Naive thymus-derived CD8-positive, alpha-beta T cell (primary cell): ENCODE data around the gene PSMB4. TPM values are rescaled to one million over a fixed set of nuclear protein-coding genes. Genes with fewer than 3 reads are reported as not detected.
"Not testable (repeated sequence)": the region's sequence is repeated elsewhere in the genome, so short reads cannot be mapped to it uniquely, and the experiment has no call there.

Experiments
- ATAC-seq, 2 donors: fragments of 150-1000 bp; cut with Tn5 transposase in 1 of 2; sonication (Bioruptor Pico), chemical (Tn5 transposase) in 1 of 2; 1 replicate in 1 of 2; 2 replicates in 1 of 2; pipeline ENCODE4 v1.10.0; 2021; ENCODE audit warnings: mild to moderate bottlenecking in 2 of 2, moderate library complexity in 2 of 2
- POLR2A ChIA-PET: fragments of 350-600 bp; sonication (Branson Sonifier 250); formaldehyde crosslinking; loops from one replicate; lab custom pipeline; 2021; ENCODE audit warnings: antibody characterized with exemption; lab: Charles Lee
- DNase-seq, 10 donors: peaks; one replicate each; pipeline versions ENCODE4 v3.0.0 to v3.0.0-alpha.2; 2020 to 2022
- H3K27ac Mint-ChIP-seq, 10 donors: one replicate each; pipeline ENCODE4 v1.8.0; 2020 to 2022; ENCODE audit warnings: mild to moderate bottlenecking in 10 of 10, mixed read lengths in 10 of 10, moderate library complexity in 4 of 10, inconsistent platforms in 1 of 10
- H3K27me3 Mint-ChIP-seq, 5 donors: one replicate each; pipeline ENCODE4 v1.8.0; 2021 to 2022; ENCODE audit warnings: mixed read lengths in 5 of 5
- H3K36me3 Mint-ChIP-seq, 3 donors: one replicate each; pipeline ENCODE4 v1.8.0; 2020 to 2022; ENCODE audit warnings: mixed read lengths in 3 of 3, mild to moderate bottlenecking in 2 of 3, inconsistent platforms in 1 of 3
- H3K4me1 Mint-ChIP-seq, 4 donors: one replicate each; pipeline ENCODE4 v1.8.0; 2021 to 2022; ENCODE audit warnings: mixed read lengths in 4 of 4
- H3K4me3 Mint-ChIP-seq, 10 donors: one replicate each; pipeline ENCODE4 v1.8.0; 2020 to 2022; ENCODE audit warnings: mild to moderate bottlenecking in 10 of 10, mixed read lengths in 10 of 10, moderate library complexity in 6 of 10, inconsistent platforms in 1 of 10
- H3K9me3 Mint-ChIP-seq, 9 donors: one replicate each; pipeline ENCODE4 v1.8.0; 2020 to 2022; ENCODE audit warnings: mixed read lengths in 9 of 9, mild to moderate bottlenecking in 3 of 9, inconsistent platforms in 1 of 9, moderate library complexity in 1 of 9
- polyA plus RNA-seq, 3 donors: library from polyadenylated mRNA; unstranded; fragments of 300-500 nt; fragmentation: Illumina TruSeq; gene quantifications; one replicate each; pipeline ENCODE4 v1.2.3, GENCODE V29; 2021
- total RNA-seq, 8 experiments: library from RNA in 2 of 8; stranded (reverse) in 2 of 8; gene quantifications; one replicate each; pipeline ENCODE4 v1.2.3 and lab custom pipeline; 2021 to 2026

The PSMB4 gene
- total and polyA plus RNA-seq, 5 experiments from 2014 or later = 47.4 to 230 (median 57.5) TPM

DNA sequence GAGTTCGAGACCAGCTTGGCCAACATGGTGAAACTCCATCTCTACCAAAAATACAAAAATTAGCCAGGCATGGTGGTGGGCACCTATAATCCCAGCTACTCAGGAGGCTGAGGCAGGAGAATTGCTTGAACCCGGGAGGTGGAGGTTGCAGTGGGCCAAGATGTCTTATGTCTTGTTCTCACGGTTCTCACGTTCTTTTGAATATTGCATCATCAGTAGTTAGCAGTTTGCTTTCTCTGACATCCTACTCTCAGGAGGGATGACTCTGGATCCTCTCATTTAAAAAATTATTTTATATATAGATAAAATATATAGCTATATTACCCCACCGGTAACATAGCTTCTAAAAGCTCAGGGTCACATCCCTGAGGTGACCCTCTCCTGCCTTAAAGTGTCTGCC lies 3.1 kb upstream of the PSMB4 start:
- H3K27me3 Mint-ChIP-seq, H3K9me3 Mint-ChIP-seq, ATAC-seq, H3K27ac Mint-ChIP-seq, H3K4me3 Mint-ChIP-seq, POLR2A ChIA-PET, DNase-seq: not testable (repeated sequence)
- peaks cover 15 to 23% (median 21%) of the 10 kb centered on the region in 4 donors for H3K4me1 Mint-ChIP-seq
- peaks cover 0 to 14% (median 6%) of the 10 kb centered on the region in 3 donors for H3K36me3 Mint-ChIP-seq

DNA sequence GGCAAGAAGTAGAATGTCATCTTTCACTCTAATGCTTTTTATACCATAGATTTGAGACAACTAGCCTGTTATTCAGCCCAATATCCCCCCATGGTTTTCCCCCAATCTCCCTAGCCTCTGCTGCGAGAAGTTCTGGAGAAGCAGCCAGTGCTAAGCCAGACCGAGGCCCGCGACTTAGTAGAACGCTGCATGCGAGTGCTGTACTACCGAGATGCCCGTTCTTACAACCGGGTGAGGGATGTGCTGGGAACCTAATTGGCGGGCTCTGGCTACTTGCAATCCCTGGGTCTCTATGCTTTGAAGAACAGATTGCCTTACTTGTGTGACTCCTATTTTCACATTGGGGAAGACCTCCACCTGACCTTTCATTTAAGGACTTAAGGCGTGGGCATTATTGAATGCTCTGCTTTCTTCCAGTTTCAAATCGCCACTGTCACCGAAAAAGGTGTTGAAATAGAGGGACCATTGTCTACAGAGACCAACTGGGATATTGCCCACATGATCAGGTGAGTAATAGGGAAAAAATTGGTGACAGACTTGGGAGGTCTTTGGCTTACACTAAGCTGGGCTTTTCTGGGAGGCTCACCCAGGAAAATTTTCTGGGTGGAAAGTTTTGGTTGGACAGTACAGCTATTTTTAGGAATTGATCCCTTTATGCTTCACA lies 1.9 kb downstream of the PSMB4 start:
- Mint-ChIP-seq H3K27ac (peak overlapping the region; percentile 92 to 100 (median 98)), H3K9me3 (no peaks in the 10 kb centered on the region), H3K36me3 (peaks cover 0 to 59% (median 7%) of the 10 kb centered on the region in 3 donors), H3K4me1 (peaks cover 16 to 27% (median 25%) of the 10 kb centered on the region in 4 donors), H3K27me3 (no peaks in the 10 kb centered on the region), H3K4me3 (peak overlapping the region; percentile 87 to 99 (median 94))
- ATAC-seq (no peak), DNase-seq (no peak)
- POLR2A ChIA-PET = interaction anchor here (0.6 to 3.3 kb wide), 2 partner anchors 17 to 120 kb away, joined by 4 to 12 read pairs; partner anchors contain the start of gene ZNF687

DNA sequence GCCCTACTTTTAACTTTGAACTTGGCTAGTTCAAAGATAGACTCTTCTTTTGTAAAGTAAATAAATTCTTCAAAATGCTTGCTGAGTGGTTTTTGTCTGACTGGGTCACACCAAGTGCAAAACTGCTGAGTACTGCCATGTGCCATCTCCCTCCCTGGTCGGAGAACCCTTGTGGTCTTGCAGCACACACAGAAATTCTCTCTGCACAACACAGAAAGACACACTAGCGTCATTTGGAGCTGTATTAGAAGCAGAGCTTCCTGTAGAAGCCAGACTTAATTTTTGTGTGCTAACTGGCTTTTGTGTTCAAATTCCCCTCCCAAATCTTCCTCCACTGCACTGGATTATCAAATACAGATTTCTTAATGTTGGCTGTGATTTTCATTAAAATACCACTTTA lies 2.5 kb downstream of the PSMB4 start:
- ATAC-seq = no peak
- Mint-ChIP-seq H3K4me3 (peak overlapping the region in 6 of 10 donors; percentile 22 to 95 (median 44)), H3K27me3 (no peaks in the 10 kb centered on the region), H3K9me3 (no peaks in the 10 kb centered on the region), H3K4me1 (peaks cover 16 to 27% (median 25%) of the 10 kb centered on the region in 4 donors), H3K27ac (peak overlapping the region in 7 of 10 donors; percentile 41 to 95 (median 53)), H3K36me3 (peaks cover 0 to 64% (median 10%) of the 10 kb centered on the region in 3 donors)
- DNase-seq = no peak
- POLR2A ChIA-PET = interaction anchor here (0.6 kb wide), 2 partner anchors 16 to 56 kb away, joined by 4 read pairs; no protein-coding TSS in a partner anchor

DNA sequence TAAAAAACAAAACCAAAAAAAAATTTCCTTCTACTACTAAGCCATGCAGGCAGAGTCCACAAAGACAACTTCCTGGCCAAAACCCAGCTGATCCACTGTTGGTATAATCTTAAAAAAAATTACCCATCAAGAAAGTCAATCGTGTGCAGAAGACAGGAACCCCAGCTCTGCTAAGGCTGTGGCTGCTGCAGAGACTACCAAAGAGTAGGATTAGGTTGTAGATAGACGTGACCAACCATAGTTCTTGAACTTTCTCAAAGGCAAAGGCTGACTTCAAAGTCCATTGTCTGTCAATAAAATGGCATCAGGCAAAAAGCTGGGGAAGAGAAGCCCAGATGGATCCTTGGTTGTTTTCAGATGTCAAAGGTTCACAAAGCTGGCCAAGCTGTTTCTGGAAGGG lies 3.4 kb downstream of the PSMB4 start:
- POLR2A ChIA-PET = no interaction called here
- Mint-ChIP-seq H3K36me3 (peaks cover 4 to 73% (median 10%) of the 10 kb centered on the region in 3 donors), H3K4me3 (peak overlapping the region in 1 of 10 donors; percentile 28), H3K27me3 (no peaks in the 10 kb centered on the region), H3K27ac (peak overlapping the region in 7 of 10 donors; percentile 19 to 73 (median 26)), H3K9me3 (no peaks in the 10 kb centered on the region), H3K4me1 (peaks cover 16 to 27% (median 25%) of the 10 kb centered on the region in 4 donors)
- DNase-seq (no peak), ATAC-seq (no peak)

DNA sequence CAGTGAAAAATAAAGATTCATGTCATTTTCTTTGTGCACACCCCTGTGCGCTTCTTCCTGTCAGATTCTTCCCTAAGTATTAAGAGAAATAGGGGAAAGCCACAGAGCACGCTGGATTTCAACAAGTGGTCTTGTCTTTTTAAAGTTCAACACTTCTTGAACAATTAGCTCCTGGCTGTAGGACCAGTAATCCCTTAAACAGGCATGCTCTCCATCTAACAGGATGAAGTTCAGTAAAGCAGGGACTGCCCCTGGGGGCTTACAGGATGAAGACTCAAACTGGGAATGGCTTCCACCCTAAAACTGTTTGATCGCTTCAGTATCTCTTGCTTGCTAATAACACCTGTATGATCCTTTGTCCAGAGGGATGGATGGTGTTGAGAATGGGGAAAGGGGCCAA lies 4.2 kb downstream of the PSMB4 start:
- peaks cover 4 to 82% (median 10%) of the 10 kb centered on the region in 3 donors for H3K36me3 Mint-ChIP-seq

DNA sequence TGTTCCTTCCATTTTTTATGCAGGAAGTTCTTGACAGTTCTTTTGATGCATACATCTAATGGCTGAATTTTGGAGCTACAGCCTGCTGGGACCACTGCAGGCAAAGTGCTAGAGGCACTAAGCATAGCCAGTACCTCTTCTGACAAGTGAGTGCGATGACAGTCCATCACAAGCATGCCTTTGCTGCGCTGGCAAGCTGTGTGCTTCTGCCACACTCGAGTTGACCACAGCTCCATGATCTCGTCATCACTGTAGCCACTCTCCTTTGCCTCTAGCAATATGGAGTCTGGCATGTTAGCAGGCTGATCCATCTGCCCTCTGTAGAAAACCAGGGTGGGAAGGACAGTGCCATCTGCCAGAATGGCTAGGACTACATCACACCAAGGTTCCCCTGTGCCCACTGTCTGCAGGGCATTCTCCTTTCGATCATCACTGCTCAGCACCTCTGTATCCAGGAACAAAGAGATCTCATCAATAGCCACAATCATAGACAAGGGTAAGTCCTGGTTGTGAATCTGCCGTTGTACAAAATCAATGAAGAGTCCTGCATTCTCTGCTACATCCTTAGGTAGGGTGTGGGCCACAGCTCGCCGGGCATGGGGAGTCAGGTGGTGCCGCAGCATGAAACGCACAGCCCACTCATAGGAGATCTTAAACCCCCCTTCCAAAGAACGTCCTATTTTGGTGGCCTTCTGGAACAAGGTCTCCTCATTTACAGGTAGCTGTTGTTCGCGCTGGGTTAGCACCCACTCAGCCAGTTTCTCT lies 6.0 kb downstream of the PSMB4 start:
- ATAC-seq (no peak), DNase-seq (no peak)
- peaks cover 4 to 93% (median 12%) of the 10 kb centered on the region in 3 donors for H3K36me3 Mint-ChIP-seq
- H3K27ac Mint-ChIP-seq = peak overlapping the region in 6 of 10 donors; percentile 1 to 78 (median 46)
- POLR2A ChIA-PET = interaction anchor here (0.7 kb wide), 1 partner anchor 1170 kb away, joined by 9 read pairs; no protein-coding TSS in a partner anchor
- H3K27me3 Mint-ChIP-seq = no peaks in the 10 kb centered on the region
- H3K4me3 Mint-ChIP-seq = no peak overlapping the region
- H3K9me3 Mint-ChIP-seq = no peaks in the 10 kb centered on the region
- H3K4me1 Mint-ChIP-seq = peaks cover 6 to 14% (median 12%) of the 10 kb centered on the region in 4 donors

More for the DNA sequence above, 4.2 kb downstream of the PSMB4 start:
- ATAC-seq = no peak
- Mint-ChIP-seq H3K9me3 (no peaks in the 10 kb centered on the region), H3K27ac (peak overlapping the region in 8 of 10 donors; percentile 15 to 86 (median 48)), H3K4me1 (peaks cover 14 to 27% (median 23%) of the 10 kb centered on the region in 4 donors), H3K27me3 (no peaks in the 10 kb centered on the region), H3K4me3 (no peak overlapping the region)
- POLR2A ChIA-PET = no interaction called here
- DNase-seq = no peak

DNA sequence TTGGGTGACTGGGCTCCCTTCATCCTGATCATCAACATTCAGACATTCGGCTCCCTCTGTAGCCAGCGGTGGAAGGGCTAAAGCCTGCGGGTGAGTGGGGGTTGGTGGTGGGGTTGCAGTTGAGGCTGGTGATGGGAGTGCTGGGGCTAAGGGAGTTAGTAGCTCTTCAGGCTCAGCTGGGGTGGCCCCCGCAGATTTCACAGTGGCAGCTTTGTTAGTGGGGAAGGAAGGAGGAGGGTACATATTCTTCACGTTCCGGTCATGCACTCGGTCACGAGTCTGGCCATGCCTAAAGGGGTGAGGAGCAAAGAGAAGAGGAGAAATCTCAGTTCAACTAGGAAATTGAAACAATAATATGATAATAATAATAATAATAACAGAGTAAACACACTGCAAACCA lies 6.8 kb downstream of the PSMB4 start:
- ATAC-seq (no peak), DNase-seq (no peak)
- H3K4me3 Mint-ChIP-seq = no peak overlapping the region
- no peaks in the 10 kb centered on the region for H3K27me3 Mint-ChIP-seq
- H3K36me3 Mint-ChIP-seq = peaks cover 6 to 94% (median 7%) of the 10 kb centered on the region in 3 donors
- H3K27ac Mint-ChIP-seq = peak overlapping the region in 5 of 10 donors; percentile 45 to 78 (median 71)
- peaks cover 3 to 5% (median 5%) of the 10 kb centered on the region in 4 donors for H3K4me1 Mint-ChIP-seq
- no peaks in the 10 kb centered on the region for H3K9me3 Mint-ChIP-seq
- POLR2A ChIA-PET = interaction anchor here (0.6 kb wide), 1 partner anchor 21 kb away, joined by 4 read pairs; no protein-coding TSS in a partner anchor

DNA sequence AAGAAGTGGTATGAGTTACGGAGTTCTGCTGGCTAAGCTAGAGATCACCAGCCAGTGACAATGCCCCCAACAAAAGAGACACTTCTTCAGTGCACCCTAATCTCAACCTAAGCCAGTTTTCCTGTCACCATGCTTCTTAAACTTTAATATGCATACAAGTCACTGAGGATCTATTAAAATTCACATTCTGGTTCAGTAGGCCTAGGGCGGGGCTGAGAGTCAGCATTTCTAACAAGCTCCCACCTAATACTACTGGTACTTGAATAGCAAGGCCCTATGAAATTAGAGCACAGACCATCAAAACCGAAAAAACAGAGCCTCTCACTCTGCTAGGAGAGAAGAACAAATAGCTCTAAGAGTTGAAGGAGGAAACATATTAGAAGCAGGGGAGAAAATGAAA lies 7.9 kb downstream of the PSMB4 start:
- no peaks in the 10 kb centered on the region for H3K9me3 Mint-ChIP-seq
- H3K36me3 Mint-ChIP-seq = peaks cover 8 to 93% (median 11%) of the 10 kb centered on the region in 3 donors
- ATAC-seq (no peak), DNase-seq (no peak)
- H3K4me3 Mint-ChIP-seq = no peak overlapping the region
- H3K4me1 Mint-ChIP-seq = peaks cover 0 to 4% (median 0%) of the 10 kb centered on the region in 4 donors
- no peaks in the 10 kb centered on the region for H3K27me3 Mint-ChIP-seq
- POLR2A ChIA-PET = interaction anchor here (1.1 kb wide), 1 partner anchor 8 kb away, joined by 3 read pairs; the partner anchor contains the start of gene PSMB4
- peak overlapping the region in 3 of 10 donors; percentile 23 to 32 (median 31) for H3K27ac Mint-ChIP-seq

DNA sequence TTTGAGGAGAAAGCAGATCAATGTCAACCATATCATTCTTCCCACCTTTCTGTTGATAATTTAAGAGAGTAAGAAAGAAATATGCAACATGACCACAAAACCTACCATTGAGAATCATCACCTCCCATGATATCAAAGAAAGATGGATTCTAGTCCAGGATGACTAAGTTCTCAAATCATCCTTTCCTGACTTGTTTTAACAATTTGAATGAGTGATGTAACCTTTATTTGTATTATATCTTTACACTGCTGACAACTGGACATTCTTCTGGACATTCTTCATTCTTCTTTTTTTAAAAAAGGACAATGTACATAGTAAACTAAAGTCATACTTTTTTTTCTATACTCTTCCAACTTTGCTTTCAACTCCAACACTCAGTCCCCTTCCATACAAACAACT lies 9.5 kb downstream of the PSMB4 start:
- Mint-ChIP-seq H3K4me3 (no peak overlapping the region), H3K27me3 (no peaks in the 10 kb centered on the region), H3K36me3 (peaks cover 8 to 91% (median 11%) of the 10 kb centered on the region in 3 donors), H3K9me3 (no peaks in the 10 kb centered on the region), H3K27ac (peak overlapping the region in 3 of 10 donors; percentile 15 to 63 (median 36)), H3K4me1 (peaks cover 0 to 4% (median 0%) of the 10 kb centered on the region in 4 donors)
- POLR2A ChIA-PET = no interaction called here
- ATAC-seq = no peak
- DNase-seq = no peak

DNA sequence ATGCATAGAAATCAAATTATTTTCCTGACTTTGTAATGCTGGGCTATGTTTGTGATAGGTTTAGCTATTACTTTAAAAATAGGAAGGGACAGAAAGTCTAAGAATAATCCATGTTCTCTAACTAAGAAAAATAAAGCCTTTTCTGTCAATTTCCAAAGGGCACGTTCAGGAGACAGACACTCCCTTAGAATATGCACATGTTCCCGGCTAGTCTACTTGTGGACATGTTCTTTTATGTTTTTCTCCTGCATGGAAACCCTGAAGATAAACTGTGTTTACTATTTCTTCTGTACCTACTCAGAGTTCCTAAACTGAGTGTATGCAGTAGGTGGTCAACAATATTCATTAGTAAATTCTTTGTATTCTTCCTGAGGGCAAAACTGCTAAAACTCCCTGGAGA lies 12.5 kb downstream of the PSMB4 start:
- ATAC-seq (no peak), DNase-seq (no peak)
- POLR2A ChIA-PET = interaction anchor here (2.8 kb wide), 1 partner anchor 12 kb away, joined by 6 read pairs; the partner anchor contains the start of gene PSMB4
- Mint-ChIP-seq H3K9me3 (no peaks in the 10 kb centered on the region), H3K4me3 (no peak overlapping the region), H3K27ac (peak overlapping the region in 1 of 10 donors; percentile 82), H3K27me3 (no peaks in the 10 kb centered on the region), H3K4me1 (peaks cover 0 to 4% (median 0%) of the 10 kb centered on the region in 4 donors), H3K36me3 (peaks cover 6 to 92% (median 11%) of the 10 kb centered on the region in 3 donors)

DNA sequence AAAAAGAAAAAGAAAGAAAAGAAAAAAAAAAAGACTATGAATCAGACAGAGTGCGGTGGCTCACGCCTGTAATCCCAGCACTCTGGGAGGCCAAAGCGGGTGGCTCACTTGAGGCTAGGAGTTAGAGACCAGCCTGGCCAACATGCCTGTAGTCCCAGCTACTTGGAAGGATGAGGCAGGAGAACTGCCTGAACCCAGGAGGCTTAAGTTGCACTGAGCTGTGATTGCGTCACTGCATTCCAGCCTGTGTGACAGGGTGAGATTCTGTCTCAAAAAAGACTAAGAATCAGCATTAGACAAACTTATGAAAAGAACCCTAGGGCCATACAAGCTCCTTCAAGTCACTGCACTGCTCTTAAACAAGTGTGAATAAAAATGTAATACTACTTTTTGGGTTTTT lies 16.9 kb downstream of the PSMB4 start:
- POLR2A ChIA-PET = interaction anchor here (0.6 kb wide), 1 partner anchor 651 kb away, joined by 4 read pairs; the partner anchor contains the start of gene CTSS
- Mint-ChIP-seq H3K9me3 (no peaks in the 10 kb centered on the region), H3K4me3 (no peak overlapping the region), H3K4me1 (peaks cover 0 to 3% (median 0%) of the 10 kb centered on the region in 4 donors), H3K36me3 (peaks cover 4 to 84% (median 7%) of the 10 kb centered on the region in 3 donors), H3K27me3 (no peaks in the 10 kb centered on the region), H3K27ac (no peak overlapping the region)
- ATAC-seq (no peak), DNase-seq (no peak)

DNA sequence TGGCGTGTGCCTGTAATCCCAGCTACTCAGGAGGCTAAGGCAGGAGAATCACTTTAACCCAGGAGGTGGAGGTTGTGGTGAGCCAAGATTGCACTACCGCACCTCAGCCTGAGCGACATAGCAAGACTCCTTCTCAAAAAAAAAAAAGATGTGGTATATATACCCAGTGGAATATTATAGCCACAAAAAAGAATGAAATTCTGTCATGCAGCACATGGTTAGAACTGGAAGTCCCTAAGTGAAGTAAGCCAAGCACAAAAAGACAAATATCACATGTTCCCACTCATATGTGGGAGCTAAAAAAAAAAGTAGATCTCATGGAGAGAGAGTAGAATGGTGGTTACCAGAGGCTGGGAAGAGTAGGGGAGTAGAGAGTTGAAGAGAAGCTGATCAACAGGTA lies 18.7 kb downstream of the PSMB4 start:
- peaks cover 0 to 3% (median 0%) of the 10 kb centered on the region in 4 donors for H3K4me1 Mint-ChIP-seq
- H3K36me3 Mint-ChIP-seq = peaks cover 0 to 86% (median 8%) of the 10 kb centered on the region in 3 donors
- POLR2A ChIA-PET = interaction anchor here (0.7 kb wide), 1 partner anchor 16 kb away, joined by 4 read pairs; no protein-coding TSS in a partner anchor
- ATAC-seq = no peak
- peak overlapping the region in 1 of 10 donors; percentile 29 for H3K4me3 Mint-ChIP-seq
- DNase-seq = no peak
- H3K27me3 Mint-ChIP-seq = no peaks in the 10 kb centered on the region
- H3K9me3 Mint-ChIP-seq = no peaks in the 10 kb centered on the region
- peak overlapping the region in 4 of 10 donors; percentile 29 to 71 (median 44) for H3K27ac Mint-ChIP-seq
